ENCODE data around the gene TAP1.

DNA sequence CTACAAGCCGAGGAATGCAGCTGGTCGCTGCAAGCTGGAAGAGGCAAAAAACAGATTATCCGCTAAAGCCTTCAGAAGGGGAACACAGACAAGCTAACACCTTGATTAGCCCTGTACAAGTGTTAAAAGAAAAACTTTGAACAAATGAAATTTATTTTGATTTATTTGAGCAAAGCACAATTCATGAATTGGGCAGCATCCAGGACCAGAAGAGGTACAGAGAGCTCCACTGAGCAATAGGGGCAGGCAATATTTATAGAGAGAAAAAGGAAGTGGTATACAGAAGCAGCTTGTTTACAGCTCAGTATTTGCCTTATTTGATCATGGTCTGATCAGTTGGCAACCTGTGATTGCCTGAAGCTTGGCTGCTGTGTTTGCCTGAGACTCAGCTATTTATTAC lies 54.3 kb downstream of the TAP1 start:
- TF ChIP-seq, protein P1, sequence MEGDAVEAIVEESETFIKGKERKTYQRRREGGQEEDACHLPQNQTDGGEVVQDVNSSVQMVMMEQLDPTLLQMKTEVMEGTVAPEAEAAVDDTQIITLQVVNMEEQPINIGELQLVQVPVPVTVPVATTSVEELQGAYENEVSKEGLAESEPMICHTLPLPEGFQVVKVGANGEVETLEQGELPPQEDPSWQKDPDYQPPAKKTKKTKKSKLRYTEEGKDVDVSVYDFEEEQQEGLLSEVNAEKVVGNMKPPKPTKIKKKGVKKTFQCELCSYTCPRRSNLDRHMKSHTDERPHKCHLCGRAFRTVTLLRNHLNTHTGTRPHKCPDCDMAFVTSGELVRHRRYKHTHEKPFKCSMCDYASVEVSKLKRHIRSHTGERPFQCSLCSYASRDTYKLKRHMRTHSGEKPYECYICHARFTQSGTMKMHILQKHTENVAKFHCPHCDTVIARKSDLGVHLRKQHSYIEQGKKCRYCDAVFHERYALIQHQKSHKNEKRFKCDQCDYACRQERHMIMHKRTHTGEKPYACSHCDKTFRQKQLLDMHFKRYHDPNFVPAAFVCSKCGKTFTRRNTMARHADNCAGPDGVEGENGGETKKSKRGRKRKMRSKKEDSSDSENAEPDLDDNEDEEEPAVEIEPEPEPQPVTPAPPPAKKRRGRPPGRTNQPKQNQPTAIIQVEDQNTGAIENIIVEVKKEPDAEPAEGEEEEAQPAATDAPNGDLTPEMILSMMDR (IDR thresholded peaks at IDR 0.05) = no peak
- TF ChIP-seq ATF6 (CRISPR knock-in tag; IDR thresholded peaks at IDR 0.05) (no peak), MXD4 (CRISPR knock-in tag; IDR thresholded peaks at IDR 0.05; ENCODE audit: borderline replicate concordance) (no peak), NR1H2 (CRISPR knock-in tag; IDR thresholded peaks at IDR 0.05) (no peak), USF2 (CRISPR knock-in tag; IDR thresholded peaks at IDR 0.05) (no peak), ATF3 (CRISPR knock-in tag; conservative IDR thresholded peaks at IDR 0.05) (no peak), SP1 (CRISPR knock-in tag; conservative IDR thresholded peaks at IDR 0.05) (no peak), ZMAT4 (CRISPR knock-in tag; IDR thresholded peaks at IDR 0.05) (no peak), NFE2L1 (CRISPR knock-in tag; IDR thresholded peaks at IDR 0.05) (no peak), ZNF263 (CRISPR knock-in tag; IDR thresholded peaks at IDR 0.05; ENCODE audit: low read depth) (no peak), ELF4 (CRISPR knock-in tag; IDR thresholded peaks at IDR 0.05; ENCODE audit: low read depth) (no peak), GTF2I (CRISPR knock-in tag; conservative IDR thresholded peaks at IDR 0.05) (no peak), ETV6 (CRISPR knock-in tag; IDR thresholded peaks at IDR 0.05) (no peak)
- TF ChIP-seq, protein P2, sequence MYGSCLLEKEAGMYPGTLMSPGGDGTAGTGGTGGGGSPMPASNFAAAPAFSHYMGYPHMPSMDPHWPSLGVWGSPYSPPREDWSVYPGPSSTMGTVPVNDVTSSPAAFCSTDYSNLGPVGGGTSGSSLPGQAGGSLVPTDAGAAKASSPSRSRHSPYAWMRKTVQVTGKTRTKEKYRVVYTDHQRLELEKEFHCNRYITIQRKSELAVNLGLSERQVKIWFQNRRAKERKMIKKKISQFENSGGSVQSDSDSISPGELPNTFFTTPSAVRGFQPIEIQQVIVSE (CRISPR knock-in tag; IDR thresholded peaks at IDR 0.05; ENCODE audit: borderline replicate concordance) = no peak
